ENCODE measurements around the gene PIEZO1. TPM values are rescaled to one million over a fixed set of nuclear protein-coding genes. Genes with fewer than 3 reads are reported as not detected.

PIEZO1 gene
- total and polyA plus RNA-seq, 4 donors = 35.9 to 205 (median 111) TPM

DNA sequence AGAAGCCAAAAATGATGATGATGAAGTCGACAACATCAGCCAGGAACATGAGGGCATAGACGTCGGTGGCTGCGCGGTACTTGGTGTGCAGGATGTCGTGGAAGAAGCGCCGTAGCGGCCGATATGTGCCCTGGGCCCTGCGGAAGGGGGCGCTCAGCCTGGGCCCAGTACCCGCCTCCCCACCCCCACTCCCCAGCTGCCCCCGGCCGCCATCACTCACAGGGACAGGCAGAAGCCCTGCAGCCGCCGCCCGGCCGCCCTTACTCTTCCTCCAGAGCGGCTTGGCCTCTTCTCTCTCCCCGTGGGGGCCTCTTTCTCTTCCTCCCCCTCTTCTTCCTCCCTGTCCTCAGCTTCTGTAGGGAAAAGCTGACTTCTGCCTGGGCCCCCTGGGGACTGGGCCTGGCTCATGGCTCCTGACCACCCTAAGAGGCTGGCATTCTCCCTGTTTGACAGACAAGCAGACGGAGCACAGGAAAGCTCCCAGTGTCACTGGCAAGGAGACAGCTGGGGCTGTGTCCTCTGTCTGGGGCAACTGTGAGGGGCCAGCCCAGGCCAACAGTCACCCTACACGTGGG, 64.5 kb downstream of the PIEZO1 start:
- intact Hi-C loops (cut with DNase I) = no loop called here
- Histone ChIP-seq H3K27me3 (ENCODE audit: control insufficient read depth in 1 of 2, insufficient read depth in 2 of 2, low read length in 1 of 2) (no peaks in the 10 kb centered on the region), H3K4me3 (ENCODE audit: low read length in 2 of 2) (no peak overlapping the region), H3K36me3 (ENCODE audit: control insufficient read depth in 1 of 2, insufficient read depth in 2 of 2, low read length in 1 of 2) (peaks cover 4 to 20% of the 10 kb centered on the region in 2 donors), H3K4me1 (ENCODE audit: control insufficient read depth in 1 of 2, insufficient read depth in 2 of 2, low read length in 2 of 2) (no peaks in the 10 kb centered on the region), H3K9me3 (ENCODE audit: control insufficient read depth, low read length) (no peaks in the 10 kb centered on the region), H3K27ac (ENCODE audit: low read depth in 1 of 2, low read length in 2 of 2) (no peak overlapping the region)
- DNase-seq (no peak), ATAC-seq (ENCODE audit: low FRiP score) (no peak)
- 92 to 94% methylated on average over 23 of the region's 23 CpGs for WGBS, 2 donors

DNA sequence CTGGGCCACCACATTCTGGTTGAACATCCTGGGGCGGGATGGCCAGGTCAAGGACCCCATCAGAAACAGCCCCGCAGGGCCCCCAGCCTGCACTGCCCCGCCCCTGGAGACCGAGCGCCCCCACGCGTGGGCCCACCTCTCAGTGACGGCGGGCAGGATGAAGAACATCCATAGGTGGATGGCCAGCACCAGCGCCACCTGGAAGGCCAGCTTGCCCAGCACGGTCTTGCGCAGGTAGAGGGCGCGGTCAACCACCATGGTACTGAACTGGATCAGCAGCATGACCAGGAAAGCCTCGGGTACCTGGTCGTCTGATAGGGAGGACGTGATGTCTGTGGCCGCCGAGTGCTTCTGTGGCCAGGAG, 65.1 kb downstream of the PIEZO1 start:
- H3K4me1 ChIP-seq (ENCODE audit: control insufficient read depth in 1 of 2, insufficient read depth in 2 of 2, low read length in 2 of 2) = no peaks in the 10 kb centered on the region
- H3K9me3 ChIP-seq (ENCODE audit: control insufficient read depth, low read length) = no peaks in the 10 kb centered on the region
- no peaks in the 10 kb centered on the region for H3K27me3 ChIP-seq (ENCODE audit: control insufficient read depth in 1 of 2, insufficient read depth in 2 of 2, low read length in 1 of 2)
- no peak for ATAC-seq (ENCODE audit: low FRiP score)
- no peak overlapping the region for H3K4me3 ChIP-seq (ENCODE audit: low read length in 2 of 2)
- intact Hi-C loops (cut with DNase I) = no loop called here
- 96 to 98% methylated on average over 19 of the region's 19 CpGs for WGBS, 2 donors
- H3K36me3 ChIP-seq (ENCODE audit: control insufficient read depth in 1 of 2, insufficient read depth in 2 of 2, low read length in 1 of 2) = peaks cover 4 to 24% of the 10 kb centered on the region in 2 donors
- no peak for DNase-seq
- H3K27ac ChIP-seq (ENCODE audit: low read depth in 1 of 2, low read length in 2 of 2) = no peak overlapping the region

DNA sequence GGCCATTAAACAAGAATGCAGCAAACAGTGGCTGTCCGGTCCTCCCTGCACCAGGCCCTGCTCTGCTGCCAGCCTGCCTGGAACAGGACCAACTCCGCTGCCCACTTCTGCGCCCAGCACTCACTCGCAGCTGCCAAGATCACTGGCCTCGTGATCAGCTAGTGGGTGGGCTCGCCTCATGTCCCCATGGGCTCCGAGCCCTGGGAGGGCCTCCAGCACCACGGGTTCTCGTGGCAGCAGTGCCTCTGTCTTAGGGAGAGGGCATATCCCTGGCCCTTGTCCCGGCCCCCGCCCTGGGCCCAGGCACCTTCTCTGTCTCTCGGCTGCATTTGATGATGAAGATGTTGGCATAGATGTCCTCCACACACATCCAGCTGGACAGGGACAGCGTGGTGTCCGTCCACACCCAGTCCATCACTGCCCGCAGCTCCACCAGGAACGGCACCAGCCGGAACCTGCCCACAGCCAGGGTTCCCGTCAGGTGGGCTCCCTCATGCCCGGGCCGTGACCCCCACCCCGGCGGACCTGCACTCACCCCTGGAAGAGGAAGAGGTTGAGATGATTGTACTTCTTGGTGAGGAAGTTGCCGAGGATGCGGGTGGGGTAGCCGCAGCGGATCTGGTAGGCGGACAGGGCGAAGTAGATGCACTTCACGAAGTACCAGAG, 65.6 kb downstream of the PIEZO1 start:
- Histone ChIP-seq H3K27me3 (ENCODE audit: control insufficient read depth in 1 of 2, insufficient read depth in 2 of 2, low read length in 1 of 2) (no peaks in the 10 kb centered on the region), H3K27ac (ENCODE audit: low read depth in 1 of 2, low read length in 2 of 2) (no peak overlapping the region), H3K9me3 (ENCODE audit: control insufficient read depth, low read length) (no peaks in the 10 kb centered on the region), H3K36me3 (ENCODE audit: control insufficient read depth in 1 of 2, insufficient read depth in 2 of 2, low read length in 1 of 2) (peaks cover 4 to 24% of the 10 kb centered on the region in 2 donors), H3K4me3 (ENCODE audit: low read length in 2 of 2) (no peak overlapping the region), H3K4me1 (ENCODE audit: control insufficient read depth in 1 of 2, insufficient read depth in 2 of 2, low read length in 2 of 2) (no peaks in the 10 kb centered on the region)
- DNase-seq (no peak), ATAC-seq (ENCODE audit: low FRiP score) (no peak)
- intact Hi-C loops (cut with DNase I) = no loop called here
- WGBS, 2 donors = 64 to 66% methylated on average over 29 of the region's 29 CpGs

GRCh38 chr16:88718178-88718577, 66.8 kb downstream of the PIEZO1 start:
- peaks cover 4 to 24% of the 10 kb centered on the region in 2 donors for H3K36me3 ChIP-seq (ENCODE audit: control insufficient read depth in 1 of 2, insufficient read depth in 2 of 2, low read length in 1 of 2)
- no peaks in the 10 kb centered on the region for H3K9me3 ChIP-seq (ENCODE audit: control insufficient read depth, low read length)
- no peaks in the 10 kb centered on the region for H3K27me3 ChIP-seq (ENCODE audit: control insufficient read depth in 1 of 2, insufficient read depth in 2 of 2, low read length in 1 of 2)
- H3K27ac ChIP-seq (ENCODE audit: low read depth in 1 of 2, low read length in 2 of 2) = no peak overlapping the region
- 91 to 93% methylated on average over 11 of the region's 11 CpGs for WGBS, 2 donors
- DNase-seq (no peak), ATAC-seq (ENCODE audit: low FRiP score) (no peak)
- no peaks in the 10 kb centered on the region for H3K4me1 ChIP-seq (ENCODE audit: control insufficient read depth in 1 of 2, insufficient read depth in 2 of 2, low read length in 2 of 2)
- H3K4me3 ChIP-seq (ENCODE audit: low read length in 2 of 2) = no peak overlapping the region
- intact Hi-C loops (cut with DNase I) = no loop called here

- intact Hi-C loops (cut with DNase I) = no loop called here
- no peaks in the 10 kb centered on the region for H3K9me3 ChIP-seq (ENCODE audit: control insufficient read depth, low read length)
- no peak overlapping the region for H3K4me3 ChIP-seq (ENCODE audit: low read length in 2 of 2)
- WGBS, 2 donors = 96% methylated on average over 21 of the region's 21 CpGs
- no peaks in the 10 kb centered on the region for H3K27me3 ChIP-seq (ENCODE audit: control insufficient read depth in 1 of 2, insufficient read depth in 2 of 2, low read length in 1 of 2)
- H3K36me3 ChIP-seq (ENCODE audit: control insufficient read depth in 1 of 2, insufficient read depth in 2 of 2, low read length in 1 of 2) = peaks cover 4 to 19% of the 10 kb centered on the region in 2 donors
- no peaks in the 10 kb centered on the region for H3K4me1 ChIP-seq (ENCODE audit: control insufficient read depth in 1 of 2, insufficient read depth in 2 of 2, low read length in 2 of 2)
- ATAC-seq (ENCODE audit: low FRiP score) (no peak), DNase-seq (no peak)
- H3K27ac ChIP-seq (ENCODE audit: low read depth in 1 of 2, low read length in 2 of 2) = no peak overlapping the region
These were observed 68.4 kb downstream of the PIEZO1 start for GRCh38 chr16:88716601-88717001.

DNA sequence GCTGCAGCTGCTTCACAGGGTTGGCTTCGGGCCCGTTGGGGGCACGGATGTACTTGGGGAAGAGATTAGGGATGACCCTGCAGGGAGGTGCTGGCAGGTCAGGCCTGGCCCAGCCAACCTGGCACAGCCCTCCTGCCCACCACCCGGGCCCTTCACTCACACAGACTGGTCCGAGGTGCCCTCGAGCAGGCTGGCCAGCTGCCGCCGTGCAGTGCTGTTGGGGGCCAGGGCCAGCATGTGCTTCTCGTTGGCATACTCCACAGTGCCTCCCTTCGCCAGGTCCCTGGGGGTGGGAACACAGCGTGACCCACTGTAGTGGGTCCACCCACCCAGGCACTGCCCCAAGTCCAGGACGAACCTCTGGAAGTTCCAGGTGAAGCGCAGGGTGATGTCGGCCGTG, 68.8 kb downstream of the PIEZO1 start:
- H3K4me1 ChIP-seq (ENCODE audit: control insufficient read depth in 1 of 2, insufficient read depth in 2 of 2, low read length in 2 of 2) = no peaks in the 10 kb centered on the region
- intact Hi-C loops (cut with DNase I) = no loop called here

DNA sequence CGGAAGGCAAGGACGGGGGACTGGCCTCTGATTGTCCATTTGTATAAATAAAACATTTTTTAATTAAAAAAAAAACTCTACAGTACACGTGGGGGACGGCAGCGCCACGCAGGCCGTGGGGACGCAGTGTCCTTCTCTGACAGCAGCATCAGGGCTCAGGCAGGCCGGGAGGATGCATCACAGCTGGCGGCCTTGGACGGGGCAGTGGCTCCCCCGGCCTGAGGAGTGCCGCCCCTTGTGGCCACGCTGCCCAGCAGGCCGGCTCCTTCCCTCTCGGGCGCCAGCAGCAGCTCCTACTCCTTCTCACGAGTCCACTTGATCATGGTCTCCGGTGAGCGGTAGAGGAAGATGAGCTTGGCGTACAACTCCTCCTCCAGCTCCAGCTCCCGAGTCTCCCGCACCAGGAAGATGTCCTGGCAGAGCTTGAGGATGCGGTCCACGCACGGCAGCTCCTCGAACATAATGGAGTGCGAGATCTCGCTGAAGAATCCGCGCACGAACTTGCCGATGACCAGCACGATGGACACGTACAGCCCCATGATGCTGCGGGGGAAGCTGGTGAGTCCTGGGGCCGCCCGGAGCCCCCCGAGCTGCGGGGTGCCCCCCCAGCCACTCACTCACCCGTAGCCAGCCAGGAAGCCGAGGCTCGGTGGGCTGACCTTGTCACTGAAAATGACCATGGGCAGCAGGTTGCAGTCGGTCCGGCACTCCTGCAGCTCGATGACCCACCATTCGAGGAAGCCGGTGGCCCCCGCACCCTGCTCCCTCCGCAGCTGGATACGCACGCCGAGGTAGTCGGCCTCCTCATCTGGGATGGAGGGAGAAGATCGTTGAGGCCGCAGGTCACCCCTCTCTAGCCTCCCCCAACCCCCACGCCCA, 69.5 kb downstream of the PIEZO1 start:
- peaks cover 4 to 13% of the 10 kb centered on the region in 2 donors for H3K36me3 ChIP-seq (ENCODE audit: control insufficient read depth in 1 of 2, insufficient read depth in 2 of 2, low read length in 1 of 2)
- ATAC-seq (ENCODE audit: low FRiP score) (no peak), DNase-seq (no peak)
- no peak overlapping the region for H3K27ac ChIP-seq (ENCODE audit: low read depth in 1 of 2, low read length in 2 of 2)
- intact Hi-C loops (cut with DNase I) = no loop called here
- no peaks in the 10 kb centered on the region for H3K27me3 ChIP-seq (ENCODE audit: control insufficient read depth in 1 of 2, insufficient read depth in 2 of 2, low read length in 1 of 2)
- H3K4me1 ChIP-seq (ENCODE audit: control insufficient read depth in 1 of 2, insufficient read depth in 2 of 2, low read length in 2 of 2) = no peaks in the 10 kb centered on the region
- no peak overlapping the region for H3K4me3 ChIP-seq (ENCODE audit: low read length in 2 of 2)
- 92 to 93% methylated on average over 57 of the region's 57 CpGs for WGBS, 2 donors
- no peaks in the 10 kb centered on the region for H3K9me3 ChIP-seq (ENCODE audit: control insufficient read depth, low read length)

More for the DNA sequence above, 68.8 kb downstream of the PIEZO1 start:
- Histone ChIP-seq H3K27ac (ENCODE audit: low read depth in 1 of 2, low read length in 2 of 2) (no peak overlapping the region), H3K36me3 (ENCODE audit: control insufficient read depth in 1 of 2, insufficient read depth in 2 of 2, low read length in 1 of 2) (peaks cover 4 to 16% of the 10 kb centered on the region in 2 donors), H3K27me3 (ENCODE audit: control insufficient read depth in 1 of 2, insufficient read depth in 2 of 2, low read length in 1 of 2) (no peaks in the 10 kb centered on the region), H3K9me3 (ENCODE audit: control insufficient read depth, low read length) (no peaks in the 10 kb centered on the region), H3K4me3 (ENCODE audit: low read length in 2 of 2) (no peak overlapping the region)
- DNase-seq (no peak), ATAC-seq (ENCODE audit: low FRiP score) (no peak)
- WGBS, 2 donors = 92 to 95% methylated on average over 15 of the region's 15 CpGs

DNA sequence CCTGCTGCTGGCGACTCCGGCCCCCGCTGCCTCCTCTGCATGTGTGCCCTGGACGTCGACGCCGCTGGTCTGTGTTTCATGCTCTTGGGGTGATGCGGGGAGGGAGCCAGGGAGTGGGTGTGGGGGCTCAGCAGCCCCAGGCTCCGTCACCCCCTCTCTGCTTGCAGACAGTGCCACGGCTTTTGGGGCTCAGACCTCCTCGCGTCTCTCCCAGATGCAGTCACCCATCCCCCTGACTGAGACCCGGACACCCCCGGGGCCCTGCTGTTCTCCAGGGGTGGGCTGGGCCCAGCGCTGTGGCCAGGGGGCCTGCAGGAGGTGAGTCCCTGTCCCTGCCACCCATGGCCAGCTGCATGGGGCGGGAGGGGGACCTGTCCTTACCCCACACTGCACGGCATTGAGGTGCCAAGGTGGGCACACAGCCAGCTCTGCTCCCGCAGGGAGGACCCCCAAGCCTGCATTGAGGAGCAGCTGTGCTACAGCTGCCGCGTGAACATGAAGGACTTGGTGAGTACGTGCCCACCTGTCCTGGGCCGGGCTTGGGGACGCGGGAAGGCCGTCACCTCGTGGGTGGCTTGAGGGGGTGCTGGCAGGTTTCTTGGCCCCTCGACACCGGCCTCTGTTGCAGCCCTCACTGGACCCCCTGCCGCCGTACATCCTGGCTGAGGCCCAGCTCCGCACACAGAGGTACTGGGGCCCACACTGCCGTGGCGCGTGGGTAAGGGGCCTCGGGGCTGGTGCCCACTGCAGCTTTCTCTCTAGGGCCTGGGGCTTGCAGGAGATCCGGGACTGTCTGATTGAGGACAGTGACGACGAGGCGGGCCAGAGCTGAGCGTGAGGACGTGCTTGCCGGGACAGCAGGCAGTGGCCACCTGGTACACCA, 70.4 kb downstream of the PIEZO1 start:
- H3K4me3 ChIP-seq (ENCODE audit: low read length in 2 of 2) = no peak overlapping the region
- no peaks in the 10 kb centered on the region for H3K9me3 ChIP-seq (ENCODE audit: control insufficient read depth, low read length)
- DNase-seq (no peak), ATAC-seq (ENCODE audit: low FRiP score) (no peak)
- no peaks in the 10 kb centered on the region for H3K4me1 ChIP-seq (ENCODE audit: control insufficient read depth in 1 of 2, insufficient read depth in 2 of 2, low read length in 2 of 2)
- no peaks in the 10 kb centered on the region for H3K27me3 ChIP-seq (ENCODE audit: control insufficient read depth in 1 of 2, insufficient read depth in 2 of 2, low read length in 1 of 2)
- no peak overlapping the region for H3K27ac ChIP-seq (ENCODE audit: low read depth in 1 of 2, low read length in 2 of 2)
- intact Hi-C loops (cut with DNase I) = no loop called here
- H3K36me3 ChIP-seq (ENCODE audit: control insufficient read depth in 1 of 2, insufficient read depth in 2 of 2, low read length in 1 of 2) = peaks cover 4 to 13% of the 10 kb centered on the region in 2 donors
- 89 to 92% methylated on average over 37 to 42 of the region's 42 CpGs for WGBS, 2 donors

Data from aorta (tissue), 5 donors.